ENCODE data around the gene ARMC6.
A peak's percentile ranks its signal among the peaks of the same experiment; 100 is the strongest.

ARMC6 gene

GRCh38 chr19:19057317-19057716 lies 23.9 kb downstream of the ARMC6 start:
- TF ChIP-seq, protein P1, sequence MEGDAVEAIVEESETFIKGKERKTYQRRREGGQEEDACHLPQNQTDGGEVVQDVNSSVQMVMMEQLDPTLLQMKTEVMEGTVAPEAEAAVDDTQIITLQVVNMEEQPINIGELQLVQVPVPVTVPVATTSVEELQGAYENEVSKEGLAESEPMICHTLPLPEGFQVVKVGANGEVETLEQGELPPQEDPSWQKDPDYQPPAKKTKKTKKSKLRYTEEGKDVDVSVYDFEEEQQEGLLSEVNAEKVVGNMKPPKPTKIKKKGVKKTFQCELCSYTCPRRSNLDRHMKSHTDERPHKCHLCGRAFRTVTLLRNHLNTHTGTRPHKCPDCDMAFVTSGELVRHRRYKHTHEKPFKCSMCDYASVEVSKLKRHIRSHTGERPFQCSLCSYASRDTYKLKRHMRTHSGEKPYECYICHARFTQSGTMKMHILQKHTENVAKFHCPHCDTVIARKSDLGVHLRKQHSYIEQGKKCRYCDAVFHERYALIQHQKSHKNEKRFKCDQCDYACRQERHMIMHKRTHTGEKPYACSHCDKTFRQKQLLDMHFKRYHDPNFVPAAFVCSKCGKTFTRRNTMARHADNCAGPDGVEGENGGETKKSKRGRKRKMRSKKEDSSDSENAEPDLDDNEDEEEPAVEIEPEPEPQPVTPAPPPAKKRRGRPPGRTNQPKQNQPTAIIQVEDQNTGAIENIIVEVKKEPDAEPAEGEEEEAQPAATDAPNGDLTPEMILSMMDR (IDR thresholded peaks at IDR 0.05; ENCODE audit: low read depth, low read length, missing control alignments): no peak
- no peak for DNase-seq (ENCODE audit: low read depth)
- no peak overlapping the region for H3K4me3 ChIP-seq (ENCODE audit: low read depth, low read length)

- no peak for DNase-seq (ENCODE audit: low read depth)
- TF ChIP-seq, protein P1 (IDR thresholded peaks at IDR 0.05; ENCODE audit: low read depth, low read length, missing control alignments): no peak
- H3K4me3 ChIP-seq (ENCODE audit: low read depth, low read length): no peak overlapping the region
These were observed 24.3 kb downstream of the ARMC6 start for GRCh38 chr19:19057720-19058119.

- no peak overlapping the region for H3K4me3 ChIP-seq (ENCODE audit: low read depth, low read length)
- DNase-seq (ENCODE audit: low read depth): no peak
- TF ChIP-seq, protein P1 (IDR thresholded peaks at IDR 0.05; ENCODE audit: low read depth, low read length, missing control alignments): no peak
These were observed 25.8 kb downstream of the ARMC6 start for GRCh38 chr19:19059018-19059836.

GRCh38 chr19:19059837-19060611 lies 26.6 kb downstream of the ARMC6 start:
- H3K4me3 ChIP-seq (ENCODE audit: low read depth, low read length): no peak overlapping the region
- no peak for DNase-seq (ENCODE audit: low read depth)
- TF ChIP-seq, protein P1 (IDR thresholded peaks at IDR 0.05; ENCODE audit: low read depth, low read length, missing control alignments): no peak

DNA sequence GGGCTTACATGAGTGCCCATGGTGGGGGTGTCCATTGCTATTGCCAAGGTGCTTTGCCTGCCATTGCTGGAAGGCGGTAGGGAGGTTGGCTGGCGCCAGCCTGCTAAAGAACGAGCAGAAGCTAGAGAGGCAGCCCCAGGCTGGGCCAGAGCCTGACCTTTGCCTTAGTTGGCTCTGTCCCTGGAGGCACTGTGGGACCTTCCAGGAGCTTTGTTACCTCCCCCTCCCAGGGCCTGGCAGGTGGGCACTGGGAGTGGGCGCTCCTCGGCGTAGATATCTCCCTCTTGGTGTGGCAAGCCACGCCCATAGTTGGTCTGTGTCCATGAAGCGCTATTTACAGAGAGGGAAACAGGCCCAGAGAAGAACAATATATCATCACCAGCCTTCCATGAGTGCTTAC lies 28.1 kb downstream of the ARMC6 start:
- H3K4me3 ChIP-seq (ENCODE audit: low read depth, low read length): no peak overlapping the region
- TF ChIP-seq, protein P1 (IDR thresholded peaks at IDR 0.05; ENCODE audit: low read depth, low read length, missing control alignments): no peak
- no peak for DNase-seq (ENCODE audit: low read depth)

DNA sequence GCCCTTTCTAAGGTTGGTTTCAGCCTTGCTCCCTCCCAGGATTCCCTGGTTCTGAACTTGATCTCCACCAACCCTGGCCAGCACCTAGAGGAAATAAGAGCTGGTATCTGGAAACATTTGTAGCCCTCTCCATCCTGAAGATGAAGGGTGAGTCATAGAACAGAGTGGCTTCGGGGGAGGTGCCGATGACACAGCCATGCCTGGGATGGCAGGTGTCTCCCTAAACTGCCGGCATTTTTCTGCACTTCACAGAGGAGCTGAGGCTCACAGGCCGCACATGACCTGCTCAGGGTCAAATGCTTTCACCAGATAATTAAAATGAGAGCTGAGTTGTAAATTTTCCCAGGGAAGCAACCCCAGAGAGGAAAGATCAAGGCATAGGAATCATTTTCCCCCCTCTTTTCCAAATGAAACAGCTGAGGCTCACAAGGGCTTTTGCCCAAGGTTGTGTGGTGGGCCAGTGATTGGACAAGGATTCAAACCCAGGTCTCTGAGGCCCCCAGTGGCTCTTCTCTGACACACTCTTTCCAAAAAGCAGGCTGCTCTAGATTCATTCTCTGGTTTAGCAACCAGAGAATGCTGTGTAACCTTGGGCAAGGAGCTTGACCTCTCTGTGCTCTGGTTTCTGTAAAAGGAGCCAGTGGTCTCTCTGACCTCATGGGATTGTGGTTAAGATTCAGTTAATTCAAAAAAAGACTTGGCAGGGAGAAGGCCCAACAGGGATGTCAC lies 29.2 kb downstream of the ARMC6 start:
- no peak for DNase-seq (ENCODE audit: low read depth)
- peak overlapping the region; percentile 76 for H3K4me3 ChIP-seq (ENCODE audit: low read depth, low read length)
- TF ChIP-seq, protein P1 (IDR thresholded peaks at IDR 0.05; ENCODE audit: low read depth, low read length, missing control alignments): no peak

Measured in GM12864 (cell line).